GM18511 (cell line): ENCODE measurements around the gene FBXO11.
"Not testable (repeated sequence)": the region's sequence is repeated elsewhere in the genome, so short reads cannot be mapped to it uniquely, and the experiment has no call there.

Experiments used
- ATAC-seq: cut with Tn5 transposase; IDR thresholded peaks from one replicate; pipeline ENCODE4 v1.9.1; 2021; ENCODE audit warnings: mild to moderate bottlenecking, moderate library complexity; ENCODE audit not compliant: unreplicated experiment

Gene FBXO11

GRCh38 chr2:47906157-47907038, at the start of gene FBXO11:
TSS of gene FBXO11 (minus strand) at chr2:47906498. CDS start at chr2:47905720, 778 bp downstream.
- ATAC-seq = peak; percentile 89

DNA sequence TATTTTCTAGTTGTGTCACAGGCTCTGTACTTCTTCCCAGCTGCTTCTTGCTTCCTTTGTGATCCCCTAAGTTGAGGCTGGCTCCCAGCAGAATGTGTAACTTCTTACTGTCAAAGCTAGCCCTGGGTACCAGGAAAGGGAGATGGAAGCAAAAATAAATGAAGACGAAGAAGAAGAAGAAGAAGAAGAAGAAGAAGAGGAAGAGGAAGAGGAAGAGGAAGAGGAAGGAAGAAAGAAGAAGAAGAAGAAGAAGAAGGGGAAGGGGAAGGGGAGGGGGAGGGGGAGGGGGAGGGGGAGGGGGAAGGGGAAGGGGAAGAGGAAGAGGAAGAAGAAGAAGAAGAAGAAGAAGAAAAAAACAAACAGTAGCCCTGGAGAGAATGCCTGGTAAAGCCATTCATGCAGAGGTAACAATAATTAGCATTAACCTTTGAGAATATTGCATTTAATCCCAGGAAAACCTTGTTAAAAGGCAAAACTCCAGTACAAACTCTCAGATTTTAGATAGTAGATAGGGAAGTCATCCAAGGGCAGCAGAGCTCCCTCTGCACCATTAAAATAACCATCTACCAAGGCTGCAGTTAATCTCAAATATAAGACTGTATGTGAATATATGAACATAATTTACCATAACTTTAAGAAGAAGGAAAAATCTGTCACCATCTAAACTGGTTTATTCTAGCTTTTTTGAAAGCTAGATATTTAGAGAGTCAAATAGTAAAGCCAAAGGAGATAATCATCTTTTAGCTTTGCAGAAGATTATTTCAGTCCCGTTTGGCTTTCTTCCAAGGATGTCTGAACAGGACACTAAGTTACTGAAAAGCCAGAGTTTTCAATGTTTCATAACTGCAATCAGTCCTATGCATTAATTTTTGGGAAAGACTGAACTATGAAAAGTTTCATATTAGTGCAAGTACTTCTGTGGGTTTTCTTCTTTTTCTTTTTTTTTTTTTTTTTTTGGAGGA, 44.3 kb upstream of the FBXO11 start:
- no peak for ATAC-seq

DNA sequence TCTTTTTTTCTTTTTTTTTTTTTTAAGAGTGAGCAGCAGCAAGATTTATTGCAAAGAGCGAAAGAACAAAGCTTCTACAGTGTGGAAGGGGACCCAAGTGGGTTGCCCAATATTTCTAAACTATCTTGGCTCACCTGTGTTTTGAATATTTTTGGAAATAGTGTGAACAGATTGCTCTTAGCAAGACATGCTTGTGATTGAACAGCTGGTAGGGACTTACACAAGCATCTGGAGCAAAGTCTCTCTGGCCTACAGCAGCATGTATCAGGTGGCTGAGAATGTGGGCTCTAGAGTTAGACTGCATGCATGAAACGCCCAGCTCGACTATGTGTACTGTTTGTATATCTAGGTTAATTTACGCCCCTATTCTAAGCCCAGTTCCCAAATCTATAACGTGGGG, 40.3 kb upstream of the FBXO11 start:
- no peak for ATAC-seq

- ATAC-seq = no peak
These were observed 38.9 kb upstream of the FBXO11 start for GRCh38 chr2:47945046-47945781.

GRCh38 chr2:47941936-47942335, 35.6 kb upstream of the FBXO11 start:
- ATAC-seq = no peak

DNA sequence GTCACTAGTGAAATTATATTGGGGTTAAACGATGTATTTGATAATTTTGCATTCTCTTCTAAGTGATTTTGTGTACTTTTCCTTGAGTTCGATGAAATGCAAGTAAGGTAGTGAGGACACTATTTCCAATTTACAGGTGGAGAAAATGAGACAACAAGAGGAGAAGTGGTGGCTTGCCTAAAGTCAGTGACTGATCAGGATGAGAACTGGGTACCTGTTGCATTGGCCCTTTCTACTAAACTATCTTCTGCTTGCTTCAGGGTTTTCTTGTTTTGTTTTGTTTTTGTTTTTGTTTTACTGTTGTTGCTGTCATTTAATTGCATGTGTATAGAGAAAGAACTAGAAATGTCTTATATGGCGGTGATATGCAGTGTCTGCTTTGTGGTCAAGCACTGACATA, 31.4 kb upstream of the FBXO11 start:
- no peak for ATAC-seq

- no peak for ATAC-seq
These were observed 28.8 kb upstream of the FBXO11 start for GRCh38 chr2:47935071-47935470.

- no peak for ATAC-seq
These were observed 11.7 kb upstream of the FBXO11 start for GRCh38 chr2:47918043-47918442.

DNA sequence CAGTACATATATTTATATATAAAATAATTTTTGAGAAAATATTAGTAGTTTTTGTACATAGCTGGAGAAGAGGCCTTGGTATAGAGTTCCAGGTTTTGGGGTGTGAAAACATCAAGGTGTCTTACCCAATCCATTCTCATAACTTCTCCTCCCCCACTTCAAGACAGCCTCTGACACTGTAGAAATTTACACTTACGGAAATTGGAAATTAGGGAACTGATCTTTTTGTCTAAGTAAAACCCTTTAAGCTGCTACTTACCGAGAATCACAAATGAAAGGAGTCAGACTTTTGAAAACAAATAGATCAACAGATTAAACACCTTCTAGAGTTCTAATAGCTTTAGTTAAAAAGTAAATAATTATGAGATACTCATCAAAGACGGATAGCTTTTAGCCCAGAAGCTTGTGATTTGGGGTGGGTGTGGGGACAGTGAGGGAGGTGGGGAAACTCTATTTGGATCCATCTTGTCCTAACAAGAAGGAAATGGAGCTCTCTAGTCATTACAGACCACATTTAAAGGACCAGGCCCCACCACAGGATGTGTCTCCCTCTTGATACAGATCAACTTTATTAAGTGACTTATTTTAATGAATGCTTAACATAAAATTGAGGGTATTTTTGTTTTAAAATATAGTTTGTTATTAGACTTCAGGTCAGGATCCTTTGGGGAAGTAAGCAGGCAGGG, 11.1 kb upstream of the FBXO11 start:
- ATAC-seq = no peak

DNA sequence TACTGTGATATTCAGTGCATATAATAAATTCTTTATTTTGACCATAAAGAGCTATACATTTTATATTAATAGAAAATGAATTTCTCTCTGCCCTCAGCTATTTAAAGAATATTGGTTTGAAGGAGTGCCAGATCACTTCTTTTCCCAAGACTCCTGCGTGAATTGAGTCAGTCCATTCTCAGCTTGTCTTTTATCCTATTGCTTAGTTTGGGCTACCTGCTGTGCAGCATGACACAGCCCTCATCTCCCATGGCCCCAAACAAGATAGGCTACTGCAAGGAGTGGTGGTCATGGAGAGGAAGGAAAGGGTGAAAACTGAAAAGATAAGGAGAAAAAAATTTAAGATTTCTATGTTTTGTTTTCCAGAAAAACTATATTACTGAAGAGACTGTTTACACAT, 10.1 kb upstream of the FBXO11 start:
- no peak for ATAC-seq

DNA sequence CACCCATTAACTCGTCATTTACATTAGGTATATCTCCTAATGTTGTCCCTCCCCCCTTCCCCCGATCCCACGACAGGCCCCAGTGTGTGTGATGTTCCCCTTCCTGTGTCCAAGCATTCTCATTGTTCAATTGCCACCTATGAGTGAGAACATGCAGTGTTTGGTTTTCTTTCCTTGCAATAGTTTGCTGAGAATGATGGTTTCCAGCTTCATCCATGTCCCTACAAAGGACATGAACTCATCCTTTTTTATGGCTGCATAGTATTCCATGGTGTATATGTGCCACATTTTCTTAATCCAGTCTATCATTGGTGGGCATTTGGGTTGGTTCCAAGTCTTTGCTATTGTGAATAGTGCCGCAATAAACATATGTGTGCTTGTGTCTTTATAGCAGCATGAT, 4.4 kb upstream of the FBXO11 start:
- not testable (repeated sequence) for ATAC-seq

GRCh38 chr2:47908682-47909081, 2.4 kb upstream of the FBXO11 start:
- ATAC-seq = no peak

DNA sequence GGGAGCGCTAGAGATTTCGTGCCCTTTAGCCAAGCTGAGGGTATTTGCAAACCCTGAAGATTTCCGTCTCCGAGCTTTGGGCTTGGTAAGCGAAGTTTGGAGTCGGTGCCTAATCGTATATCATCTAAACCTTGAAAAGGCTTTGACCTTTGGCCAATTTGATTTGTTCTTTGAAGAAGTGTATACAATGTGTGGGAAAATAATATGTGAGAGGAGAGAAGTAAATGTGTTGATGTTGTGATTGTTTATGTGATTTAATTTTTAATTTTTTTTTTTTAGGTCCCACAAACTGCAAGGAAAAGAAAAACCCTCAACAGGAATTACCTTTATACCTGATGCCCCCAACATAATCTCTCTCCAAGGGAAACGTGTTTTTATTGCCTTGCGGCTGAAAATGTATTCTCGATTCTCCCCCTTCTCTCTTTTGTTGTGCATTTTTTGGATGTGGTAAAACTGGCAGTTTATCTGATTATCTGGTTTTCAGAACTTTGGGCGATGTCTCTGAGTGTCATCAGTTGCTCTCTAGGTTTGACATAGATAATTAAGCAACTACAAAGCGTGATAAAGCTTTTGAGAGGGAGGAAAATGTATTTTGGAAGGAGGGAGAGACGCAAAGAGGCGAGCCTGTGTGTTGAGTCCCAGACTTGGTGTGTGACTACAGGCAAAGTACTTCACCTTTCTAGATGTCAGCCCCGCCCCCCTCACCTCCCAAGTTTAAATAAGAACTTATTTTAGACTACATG, 912 bp upstream of the FBXO11 start:
- peak; percentile 35 for ATAC-seq

- ATAC-seq = peak; percentile 14
These were observed 727 bp downstream of the FBXO11 start for GRCh38 chr2:47905386-47906156.

DNA sequence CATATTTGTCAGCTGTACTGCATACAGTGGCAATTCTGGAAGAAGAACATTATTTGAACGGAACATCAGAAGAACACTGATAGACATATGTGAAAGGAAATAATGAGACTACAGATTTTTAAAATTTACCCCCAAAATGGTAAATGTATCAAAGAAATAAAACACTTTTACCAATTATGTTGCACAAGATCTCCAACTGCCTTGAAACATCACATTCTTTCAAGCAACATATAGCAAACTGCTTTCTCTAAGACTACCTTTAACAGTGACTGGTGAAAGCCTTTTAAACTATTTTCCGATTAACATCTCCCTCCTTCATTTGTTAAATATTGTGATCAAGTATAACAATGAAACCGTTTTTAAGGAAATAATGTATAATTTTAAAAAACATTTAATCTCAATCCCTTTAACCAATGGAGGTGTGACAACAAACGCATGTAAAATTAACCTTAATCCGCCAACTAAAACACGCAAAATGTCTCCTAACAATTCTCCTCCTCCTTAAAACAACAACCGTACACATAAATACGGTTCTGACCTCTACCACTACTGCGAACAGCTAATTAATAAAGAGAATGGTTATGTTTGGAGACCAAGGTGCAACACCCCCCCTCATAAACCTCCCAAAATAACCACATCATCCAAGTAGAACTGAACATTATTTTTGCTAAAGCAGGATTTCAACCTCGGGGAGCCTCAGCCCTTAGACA, 2.4 kb downstream of the FBXO11 start:
- ATAC-seq = no peak

- not testable (repeated sequence) for ATAC-seq
These were observed 4.4 kb downstream of the FBXO11 start for GRCh38 chr2:47901892-47902291.

- no peak for ATAC-seq
These were observed 5.4 kb downstream of the FBXO11 start for GRCh38 chr2:47900857-47901256.
